GM19324 (cell line): Measurements from ENCODE around the gene RXFP3.

Experiments used
- ATAC-seq: cut with Tn5 transposase; IDR thresholded peaks from one replicate; pipeline ENCODE4 v1.9.1; 2021; ENCODE audit warnings: mild to moderate bottlenecking, moderate library complexity; ENCODE audit not compliant: unreplicated experiment, low FRiP score

The RXFP3 gene

GRCh38 chr5:33978306-33978705, 42.1 kb downstream of the RXFP3 start:
- ATAC-seq = no peak

- ATAC-seq = no peak
Observed at GRCh38 chr5:33980030-33980429, 43.8 kb downstream of the RXFP3 start.

- no peak for ATAC-seq
Observed at GRCh38 chr5:33981408-33982162, 45.4 kb downstream of the RXFP3 start.

- ATAC-seq = no peak
Observed at GRCh38 chr5:33984178-33984577, 48.0 kb downstream of the RXFP3 start.

- ATAC-seq = no peak
Observed at GRCh38 chr5:33984671-33985124, 48.5 kb downstream of the RXFP3 start, which contains the start of gene SLC45A2. Gene SLC45A2, minus strand, starts transcription at chr5:33984693. Its CDS starts 110 bp downstream, at chr5:33984583.

GRCh38 chr5:33985447-33985846, 49.3 kb downstream of the RXFP3 start:
- ATAC-seq = no peak
